Measurements from ENCODE around the gene KAT8.

The KAT8 gene

DNA sequence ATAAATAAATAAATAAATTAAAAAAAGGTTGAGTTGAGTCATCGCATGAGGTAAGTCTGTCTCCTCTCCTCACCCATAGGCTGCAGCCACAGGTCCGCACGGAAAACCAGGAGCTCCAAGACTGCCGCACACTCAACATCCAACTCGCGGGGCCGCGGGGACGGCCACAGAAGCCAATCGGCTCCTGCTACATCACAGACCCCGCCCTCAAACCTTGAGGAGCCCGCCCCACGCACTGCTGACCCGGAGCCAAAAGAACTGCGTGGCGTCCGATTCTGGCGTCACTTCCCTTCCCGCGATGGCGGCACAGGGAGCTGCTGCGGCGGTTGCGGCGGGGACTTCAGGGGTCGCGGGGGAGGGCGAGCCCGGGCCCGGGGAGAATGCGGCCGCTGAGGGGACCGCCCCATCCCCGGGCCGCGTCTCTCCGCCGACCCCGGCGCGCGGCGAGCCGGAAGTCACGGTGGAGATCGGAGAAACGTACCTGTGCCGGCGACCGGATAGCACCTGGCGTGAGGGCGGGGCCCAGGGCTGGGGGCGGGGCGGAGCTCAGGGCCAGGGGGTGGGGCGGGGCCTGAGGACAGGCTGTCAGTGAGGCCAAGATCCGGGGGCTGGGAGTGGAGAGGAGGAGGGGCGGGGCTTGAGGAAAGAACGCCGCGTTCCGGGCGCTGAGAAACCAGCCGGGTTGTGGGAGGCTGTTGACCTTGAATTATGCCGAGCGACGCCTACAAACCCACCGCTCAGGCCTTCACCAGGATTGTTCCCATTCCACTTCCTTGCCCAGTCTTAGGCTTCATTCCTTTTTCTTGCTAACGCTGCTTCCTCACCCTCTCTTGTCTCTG, at the start of gene KAT8:
KAT8 (plus strand) TSS at position 281 of the 839 bp plus-strand sequence; CDS start at position 299, 18 bp downstream.
- DNase-seq (ENCODE audit: low read depth), result peak; percentile 100
- H3K4me3 ChIP-seq (ENCODE audit: low read length), result peak within 1 kb of the TSS; percentile 80
- TF ChIP-seq, protein P1, sequence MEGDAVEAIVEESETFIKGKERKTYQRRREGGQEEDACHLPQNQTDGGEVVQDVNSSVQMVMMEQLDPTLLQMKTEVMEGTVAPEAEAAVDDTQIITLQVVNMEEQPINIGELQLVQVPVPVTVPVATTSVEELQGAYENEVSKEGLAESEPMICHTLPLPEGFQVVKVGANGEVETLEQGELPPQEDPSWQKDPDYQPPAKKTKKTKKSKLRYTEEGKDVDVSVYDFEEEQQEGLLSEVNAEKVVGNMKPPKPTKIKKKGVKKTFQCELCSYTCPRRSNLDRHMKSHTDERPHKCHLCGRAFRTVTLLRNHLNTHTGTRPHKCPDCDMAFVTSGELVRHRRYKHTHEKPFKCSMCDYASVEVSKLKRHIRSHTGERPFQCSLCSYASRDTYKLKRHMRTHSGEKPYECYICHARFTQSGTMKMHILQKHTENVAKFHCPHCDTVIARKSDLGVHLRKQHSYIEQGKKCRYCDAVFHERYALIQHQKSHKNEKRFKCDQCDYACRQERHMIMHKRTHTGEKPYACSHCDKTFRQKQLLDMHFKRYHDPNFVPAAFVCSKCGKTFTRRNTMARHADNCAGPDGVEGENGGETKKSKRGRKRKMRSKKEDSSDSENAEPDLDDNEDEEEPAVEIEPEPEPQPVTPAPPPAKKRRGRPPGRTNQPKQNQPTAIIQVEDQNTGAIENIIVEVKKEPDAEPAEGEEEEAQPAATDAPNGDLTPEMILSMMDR (IDR thresholded peaks at IDR 0.05; ENCODE audit: insufficient read depth, low read depth, low read length, missing control alignments), result no peak

DNA sequence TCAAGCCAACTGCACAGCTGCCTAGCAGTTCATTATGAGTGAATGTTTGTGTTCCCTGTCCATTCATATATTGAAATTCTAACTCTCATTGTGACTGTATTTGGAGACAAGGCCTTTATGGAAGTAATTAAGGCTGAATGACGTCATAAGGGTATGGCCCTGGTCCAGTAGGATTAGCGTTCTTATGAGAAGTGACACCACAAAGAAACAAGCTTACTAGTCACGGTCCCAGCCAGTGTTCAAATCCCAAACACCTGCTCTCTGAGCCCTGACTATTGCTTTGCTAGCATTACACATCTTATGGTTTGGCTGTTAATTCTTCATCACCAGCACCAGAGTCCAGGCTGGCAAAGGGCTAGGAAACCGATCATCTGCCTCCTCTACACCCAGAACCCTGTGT, 45.6 kb upstream of the KAT8 start:
- H3K4me3 ChIP-seq (ENCODE audit: low read length), result peak overlapping the region; percentile 91
- peak; percentile 18 for DNase-seq (ENCODE audit: low read depth)
- TF ChIP-seq, protein P1 (IDR thresholded peaks at IDR 0.05; ENCODE audit: insufficient read depth, low read depth, low read length, missing control alignments), result no peak

DNA sequence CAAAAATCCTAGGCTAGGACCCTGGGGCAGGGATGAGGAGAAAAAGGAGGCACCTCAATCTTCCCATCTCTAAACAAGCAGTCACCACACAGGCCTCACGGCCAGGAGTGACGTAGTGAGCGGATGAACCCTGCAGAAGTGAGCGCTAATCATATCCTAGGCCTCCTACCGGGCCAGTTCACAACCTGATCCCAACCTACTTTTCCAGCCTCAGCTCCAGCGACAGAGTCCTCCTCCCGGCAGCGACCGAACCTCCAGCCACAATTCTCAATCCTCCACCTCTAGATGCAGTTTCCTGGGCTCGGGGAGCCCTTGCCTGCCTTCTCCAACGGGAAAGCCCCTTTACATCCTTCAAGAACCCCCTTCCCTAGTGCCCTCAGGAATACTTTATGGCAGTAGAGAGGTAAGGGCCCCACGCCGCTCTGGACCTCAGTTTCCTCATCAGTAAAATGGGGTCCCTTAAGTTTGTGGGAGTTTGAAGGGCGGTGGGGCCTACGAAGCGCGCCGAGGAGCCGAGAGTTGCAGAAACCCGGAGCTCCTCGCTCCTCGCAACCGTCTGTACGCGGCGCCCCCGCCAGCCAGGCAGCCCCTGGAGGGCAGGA, 44.8 kb upstream of the KAT8 start:
- TF ChIP-seq, protein P1 (IDR thresholded peaks at IDR 0.05; ENCODE audit: insufficient read depth, low read depth, low read length, missing control alignments), result no peak
- peak overlapping the region; percentile 91 for H3K4me3 ChIP-seq (ENCODE audit: low read length)
- DNase-seq (ENCODE audit: low read depth), result peak; percentile 57

DNA sequence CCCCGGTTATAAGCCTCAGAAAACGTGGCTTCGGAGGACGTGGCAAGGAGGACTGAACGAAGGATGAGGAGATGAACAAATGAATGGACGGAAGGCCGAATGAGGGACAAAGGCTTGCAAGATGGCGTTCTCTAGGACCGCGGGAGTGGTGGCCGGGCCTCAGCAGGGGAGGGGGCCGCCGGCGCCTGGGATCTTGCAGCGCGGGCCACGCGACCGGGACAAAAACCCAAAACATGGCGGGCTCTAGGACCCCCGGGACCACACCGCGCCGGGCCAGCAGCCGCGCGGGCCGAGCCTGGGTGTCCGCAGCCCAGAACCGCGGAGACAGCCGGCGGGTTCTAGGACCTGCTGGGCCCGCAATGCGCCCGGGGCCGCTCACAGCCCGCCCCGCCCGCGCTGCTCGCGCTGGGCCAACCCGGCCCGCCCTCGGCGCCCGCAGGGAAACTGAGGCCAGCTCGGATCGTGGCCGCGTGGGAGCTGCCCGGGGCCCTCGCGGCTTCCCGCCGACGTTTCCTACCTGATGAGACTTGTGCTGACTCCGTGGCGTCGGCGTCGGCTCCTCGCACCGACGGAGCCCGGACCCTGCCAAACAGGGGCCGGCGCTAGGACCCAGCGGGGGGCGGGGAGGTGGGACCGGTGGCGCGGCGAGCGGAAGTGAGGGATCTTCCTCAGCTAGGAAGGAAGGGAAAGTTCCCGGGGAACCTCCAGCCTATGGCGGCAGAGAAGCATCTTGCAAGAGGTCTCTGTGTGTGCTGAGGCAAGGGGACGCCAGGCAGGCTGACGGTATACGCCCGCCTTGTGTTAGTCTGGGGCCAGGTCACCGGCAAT, 44.1 kb upstream of the KAT8 start:
- TF ChIP-seq, protein P1 (IDR thresholded peaks at IDR 0.05; ENCODE audit: insufficient read depth, low read depth, low read length, missing control alignments), result no peak
- peak; percentile 97 for DNase-seq (ENCODE audit: low read depth)
- H3K4me3 ChIP-seq (ENCODE audit: low read length), result peak overlapping the region; percentile 91

DNA sequence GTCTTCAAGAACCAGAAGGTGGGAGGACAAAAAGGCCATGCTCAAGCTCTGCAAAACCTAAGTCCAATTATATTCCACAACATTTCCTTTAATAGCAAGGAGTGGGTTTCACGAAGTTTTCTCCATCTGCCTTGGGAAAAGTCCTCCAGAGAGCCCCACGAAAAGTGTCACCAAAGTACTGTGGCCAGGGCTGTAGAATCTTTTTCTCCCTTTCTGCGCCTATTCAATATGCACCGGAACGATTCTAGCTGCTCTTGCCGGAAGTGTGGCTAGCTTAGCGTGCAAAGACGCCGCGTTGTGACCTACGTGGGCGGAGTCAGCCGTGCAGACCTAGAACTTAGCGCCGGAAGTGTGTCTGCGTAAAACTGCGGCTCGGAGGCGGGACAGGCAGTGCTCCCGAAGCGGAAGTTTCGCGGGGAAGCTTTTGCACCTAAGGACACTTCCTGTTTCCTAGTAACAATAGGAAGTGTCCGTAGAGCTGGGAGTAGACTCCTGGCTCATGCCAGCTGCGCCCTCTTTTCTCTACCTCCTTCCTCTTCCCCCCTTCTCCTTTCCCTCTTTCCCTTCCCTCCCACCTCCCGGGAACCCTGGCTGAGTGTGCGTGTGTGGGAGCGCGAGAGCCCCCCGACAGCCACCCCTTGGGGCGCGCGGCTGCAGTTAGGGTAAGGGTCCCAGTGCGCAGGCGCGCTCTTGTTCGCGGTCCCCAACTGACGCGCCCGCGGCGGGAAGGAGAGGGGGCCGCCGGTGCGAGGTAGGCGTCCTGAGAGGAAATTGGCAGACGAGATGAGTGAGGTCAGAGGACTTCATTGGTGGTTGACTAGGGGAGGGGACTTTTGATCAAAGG, 43.3 kb upstream of the KAT8 start, which contains the start of the genes ZNF646 and ZNF668:
ZNF646 (plus strand) TSS at position 453 of the 844 bp plus-strand sequence. CDS start 1,903 bp downstream, outside the sequence.
ZNF668 (minus strand) TSS at position 271 of the 844 bp plus-strand sequence. CDS start 9,781 bp downstream, outside the sequence.
- TF ChIP-seq, protein P1 (IDR thresholded peaks at IDR 0.05; ENCODE audit: insufficient read depth, low read depth, low read length, missing control alignments), result no peak
- peak; percentile 100 for DNase-seq (ENCODE audit: low read depth)
- peak within 1 kb of the TSS; percentile 91 for H3K4me3 ChIP-seq (ENCODE audit: low read length)

DNA sequence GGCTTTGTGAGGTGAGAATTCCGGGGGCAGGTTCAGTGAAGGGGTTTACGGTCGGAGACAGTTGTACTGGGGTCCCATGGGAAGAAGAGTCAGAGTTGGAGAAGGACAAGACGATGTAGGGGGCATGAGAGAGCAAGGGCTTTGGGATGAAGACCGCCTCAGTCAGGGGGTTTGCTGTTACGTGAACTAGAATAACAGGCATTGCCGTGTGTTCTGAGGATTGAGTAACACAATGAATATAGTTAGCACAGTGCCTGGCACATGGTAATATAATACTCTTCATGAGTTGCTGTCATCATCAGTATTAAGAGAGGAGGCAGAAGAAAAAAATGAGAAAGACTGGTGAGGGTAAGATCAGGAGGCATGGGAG, 42.7 kb upstream of the KAT8 start:
- peak; percentile 13 for DNase-seq (ENCODE audit: low read depth)
- peak overlapping the region; percentile 91 for H3K4me3 ChIP-seq (ENCODE audit: low read length)
- TF ChIP-seq, protein P1 (IDR thresholded peaks at IDR 0.05; ENCODE audit: insufficient read depth, low read depth, low read length, missing control alignments), result no peak

Data from epithelial cell of esophagus (primary cell).